SH-SY5Y (cell line): ENCODE results near the gene NPTX2.

Experiments
- GATA2 ChIP-seq: IDR thresholded peaks from 2 replicates; pipeline ENCODE4 v1.6.1; 2011; ENCODE audit warnings: mild to moderate bottlenecking, low read depth, low read length
- GATA3 ChIP-seq: IDR thresholded peaks from 2 replicates; pipeline ENCODE4 v1.6.1; 2011; ENCODE audit warnings: low read depth, mild to moderate bottlenecking, low read length, moderate library complexity

DNA sequence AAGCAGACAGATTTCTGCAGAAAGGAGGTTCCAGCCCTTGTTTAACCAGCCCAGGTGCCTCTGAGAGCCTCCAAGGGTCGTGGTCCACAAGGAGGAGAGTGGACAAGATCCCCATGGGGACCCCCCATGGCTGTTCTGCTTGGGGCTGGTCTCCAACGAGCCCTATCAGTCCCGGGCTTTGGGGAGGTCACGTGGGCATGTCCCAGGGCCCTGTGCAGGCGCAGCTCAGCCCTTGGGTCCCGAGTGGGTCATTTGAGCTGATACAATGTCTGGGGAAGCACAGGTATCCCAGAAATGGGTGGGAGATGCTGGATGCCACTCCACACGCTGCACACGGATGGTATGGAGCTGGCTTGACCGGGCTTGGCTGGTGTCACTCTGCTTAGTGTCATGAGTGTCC lies 57.8 kb downstream of the NPTX2 start:
- TF ChIP-seq GATA2 (no peak), GATA3 (no peak)
